Nucleus accumbens (tissue), 56 donors: ENCODE data around the gene ACOT7.
"Not testable (repeated sequence)": the region's sequence is repeated elsewhere in the genome, so short reads cannot be mapped to it uniquely, and the experiment has no call there.

Experiments
- DNase-seq, 56 donors: peaks; one replicate each; lab custom pipeline; 2025; lab: John Stamatoyannopoulos, UW

The ACOT7 gene

DNA sequence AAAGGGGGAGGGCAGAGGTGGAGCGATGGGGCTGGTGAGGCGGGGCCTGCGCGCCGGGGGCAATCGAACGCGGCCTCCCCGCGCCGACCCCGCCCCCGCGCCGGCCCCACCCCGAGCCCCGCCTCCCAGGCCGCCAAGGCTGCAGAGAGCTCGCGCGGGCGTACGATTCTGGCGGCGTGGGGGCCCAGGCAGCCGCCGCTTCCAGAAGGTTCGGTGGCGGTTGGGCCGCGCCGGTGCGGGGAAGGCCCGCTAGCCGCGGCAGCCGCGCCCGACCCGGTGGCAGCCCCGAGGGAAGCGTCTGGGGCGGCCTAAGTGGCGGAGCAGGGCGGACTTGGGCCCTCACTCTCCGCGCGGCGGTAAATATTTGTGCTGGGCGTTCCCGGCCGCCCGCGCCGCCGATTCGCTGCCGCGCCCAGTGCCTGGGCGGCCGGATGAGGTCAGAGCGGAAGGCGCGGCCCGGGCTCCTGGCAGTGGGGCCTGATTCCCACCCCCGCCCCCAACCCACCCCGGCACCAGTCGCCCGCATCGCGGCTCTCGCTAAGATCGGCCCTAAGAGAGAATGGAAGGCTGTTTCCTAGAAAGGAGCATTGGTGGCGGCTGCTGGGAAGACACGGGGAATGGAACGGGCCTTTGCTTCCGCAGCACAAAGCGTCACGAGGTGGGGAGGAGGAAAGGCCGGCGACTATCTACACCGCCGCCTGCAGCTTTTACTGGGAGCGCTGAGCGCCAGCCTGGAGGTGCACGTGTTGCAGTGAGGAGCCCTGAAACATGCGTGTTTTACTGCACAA lies at the start of gene ACOT7:
Gene ACOT7 (minus strand): TSS at position 368 of the 788 bp plus-strand sequence. CDS start 368 bp downstream, outside the sequence.
- peak in 55 of 56 donors; percentile 64 to 97 (median 89) for DNase-seq

DNA sequence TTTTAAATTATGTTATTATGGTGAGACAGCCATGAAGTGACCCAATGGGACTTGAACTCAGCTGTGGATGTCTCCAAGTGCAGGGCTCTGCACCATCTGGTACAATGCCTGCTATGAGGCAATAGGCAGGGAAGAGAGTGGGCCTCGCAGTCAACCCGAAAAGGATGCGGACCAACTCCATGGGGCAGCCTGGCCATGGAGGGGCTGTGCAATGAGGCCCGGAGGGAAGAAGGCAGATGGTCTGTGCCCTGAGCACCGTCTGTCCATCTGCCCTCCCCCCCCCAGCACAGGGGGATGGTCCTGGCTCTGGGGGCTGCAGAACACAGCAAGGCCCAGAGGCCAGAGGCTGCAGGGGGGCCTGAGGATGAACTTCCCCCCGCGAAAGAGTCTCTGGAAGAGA lies 48.0 kb upstream of the ACOT7 start:
- no peak for DNase-seq

DNA sequence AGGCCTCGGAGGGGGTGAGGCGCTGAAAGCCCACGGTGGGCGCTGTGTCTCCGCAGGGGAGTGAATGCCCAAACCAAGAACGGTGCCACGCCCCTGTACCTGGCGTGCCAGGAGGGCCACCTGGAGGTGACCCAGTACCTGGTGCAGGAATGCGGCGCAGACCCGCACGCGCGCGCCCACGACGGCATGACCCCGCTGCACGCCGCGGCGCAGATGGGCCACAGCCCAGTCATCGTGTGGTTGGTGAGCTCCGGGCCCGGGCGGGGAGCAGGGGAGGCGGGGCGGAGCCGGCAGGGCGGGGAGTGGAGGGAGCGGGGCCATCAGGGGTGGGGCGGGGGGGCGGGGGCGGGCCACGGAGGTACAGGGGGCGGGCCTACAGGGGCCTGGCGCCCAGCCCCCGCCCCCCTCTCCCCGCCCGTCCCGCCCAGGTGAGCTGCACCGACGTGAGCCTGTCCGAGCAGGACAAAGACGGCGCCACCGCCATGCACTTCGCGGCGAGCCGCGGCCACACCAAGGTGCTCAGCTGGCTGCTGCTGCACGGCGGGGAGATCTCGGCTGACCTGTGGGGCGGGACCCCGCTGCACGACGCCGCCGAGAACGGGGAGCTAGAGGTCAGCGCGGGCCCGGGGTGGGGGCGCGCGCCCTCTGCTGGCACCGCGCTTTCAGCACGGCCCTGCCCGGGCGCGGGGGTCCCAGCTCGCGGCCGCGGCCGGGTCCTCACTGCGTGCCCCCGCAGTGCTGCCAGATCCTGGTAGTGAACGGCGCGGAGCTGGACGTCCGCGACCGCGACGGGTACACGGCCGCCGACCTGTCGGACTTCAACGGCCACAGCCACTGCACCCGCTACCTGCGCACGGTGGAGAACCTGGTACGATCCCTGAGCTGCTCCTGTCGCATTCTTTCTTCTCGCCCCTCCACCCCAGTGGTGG lies 46.9 kb upstream of the ACOT7 start:
- peak in 1 of 56 donors; percentile 46 for DNase-seq

GRCh38 chr1:6438047-6438525 lies 44.5 kb upstream of the ACOT7 start:
- peak in 43 of 56 donors; percentile 5 to 69 (median 27) for DNase-seq

GRCh38 chr1:6437012-6437700 lies 43.6 kb upstream of the ACOT7 start:
- DNase-seq: peak in 52 of 56 donors; percentile 8 to 87 (median 60)

- DNase-seq: not testable (repeated sequence)
These were observed 42.7 kb upstream of the ACOT7 start for GRCh38 chr1:6436277-6436676.

- DNase-seq: no peak
These were observed 42.0 kb upstream of the ACOT7 start for GRCh38 chr1:6435547-6435946.

DNA sequence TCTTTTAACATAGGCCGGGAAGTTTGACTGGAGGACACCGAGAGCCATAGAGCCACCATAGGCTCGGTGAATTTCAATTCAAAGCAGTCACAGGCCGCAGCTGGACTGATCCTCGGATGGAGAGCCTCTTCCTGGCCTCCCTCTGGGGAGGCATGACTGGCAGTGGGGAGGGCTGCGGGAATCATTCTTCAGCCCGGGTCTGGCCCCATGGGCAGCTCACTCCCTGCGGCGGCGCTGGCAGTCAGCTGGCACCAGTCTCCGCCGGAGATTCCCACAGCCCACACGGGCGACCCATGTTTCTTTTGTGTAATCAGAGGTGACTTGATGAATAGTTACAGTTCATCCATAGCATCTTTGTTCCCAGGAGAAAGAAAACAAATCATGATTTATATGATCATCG lies 41.6 kb upstream of the ACOT7 start:
- no peak for DNase-seq

GRCh38 chr1:6434186-6434585 lies 40.6 kb upstream of the ACOT7 start:
- DNase-seq: no peak

DNA sequence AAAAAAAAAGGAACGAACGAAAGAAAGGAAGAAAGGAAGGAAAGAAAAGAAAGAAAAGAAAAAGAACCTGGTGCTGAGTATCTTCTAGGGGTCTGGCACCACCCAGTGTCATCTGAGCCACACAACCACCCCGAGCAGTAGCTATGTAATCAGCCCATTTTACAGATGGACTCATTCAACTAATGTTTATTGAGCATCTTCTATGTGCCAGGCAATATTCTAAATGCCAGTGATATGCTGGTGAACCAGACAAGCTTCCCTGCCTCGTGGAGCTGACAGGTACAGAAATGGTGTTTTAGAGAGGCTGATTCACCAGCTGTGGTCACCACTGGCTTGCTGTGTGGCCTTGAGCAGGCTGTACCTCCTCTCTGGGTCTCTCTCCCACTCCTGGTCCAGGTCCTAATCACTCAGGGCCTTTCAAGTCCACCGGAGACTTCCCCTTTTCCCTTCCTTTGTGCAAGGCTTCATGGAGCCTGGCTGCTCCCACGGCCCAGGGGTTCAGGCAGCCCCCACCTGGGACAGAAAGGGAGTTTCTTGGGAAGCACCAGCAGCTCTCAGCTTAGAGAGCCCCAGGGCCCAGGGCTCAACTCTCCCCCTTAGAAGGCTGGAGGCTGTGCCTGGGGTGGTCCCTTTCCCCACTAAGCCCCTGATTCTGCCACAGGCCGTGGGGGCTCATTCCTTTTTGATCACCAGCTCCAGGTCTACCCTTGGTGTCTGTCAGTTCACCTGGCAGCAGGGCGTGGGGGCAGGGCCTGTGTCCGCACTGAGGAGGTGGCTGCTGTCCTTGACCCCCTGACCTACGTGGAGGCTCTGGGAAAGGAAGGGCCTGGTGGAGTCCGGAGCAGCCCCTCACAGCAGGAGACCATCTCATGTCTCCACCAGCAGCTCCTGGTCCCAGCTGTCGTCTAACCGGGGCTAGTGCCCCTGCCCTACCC lies 38.3 kb upstream of the ACOT7 start:
- DNase-seq: not testable (repeated sequence)

DNA sequence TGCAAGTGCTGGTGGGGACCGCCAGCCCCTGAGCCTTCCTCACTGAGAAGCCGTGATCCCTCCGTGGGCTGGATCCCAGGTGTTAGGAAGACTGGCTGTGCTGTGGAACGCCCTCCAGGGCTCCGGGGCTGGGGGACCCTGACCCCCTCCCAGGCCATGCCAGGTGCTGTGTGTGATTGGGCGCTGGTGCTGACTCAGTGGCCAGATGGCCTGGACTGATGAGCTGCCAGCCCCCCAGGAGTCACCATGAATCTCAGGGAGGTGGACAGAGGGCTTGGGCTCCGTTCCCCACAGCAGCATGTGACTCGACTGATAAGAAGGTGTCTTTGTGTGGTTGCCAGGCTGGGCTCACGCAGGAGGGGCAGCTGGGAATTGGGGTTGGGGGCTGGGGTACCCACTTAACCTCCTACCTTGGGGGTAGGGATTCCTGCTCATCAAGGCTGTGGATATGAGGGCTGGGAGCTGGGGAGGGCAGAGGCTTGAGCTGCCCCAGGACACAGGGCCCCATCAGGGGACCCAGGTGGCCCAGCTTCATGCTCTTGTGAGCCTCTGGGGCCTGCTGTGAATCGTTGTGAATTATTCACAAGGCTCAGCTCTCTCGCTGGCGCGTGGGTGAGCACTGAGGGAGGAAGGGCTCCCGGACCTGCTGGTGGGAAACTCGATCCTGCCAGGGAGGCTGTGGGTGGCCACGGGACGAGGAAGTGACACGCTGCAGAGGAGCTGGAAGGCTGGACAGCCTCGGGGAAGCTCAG lies 36.3 kb upstream of the ACOT7 start:
- DNase-seq: peak in 12 of 56 donors; percentile 4 to 40 (median 18)

DNA sequence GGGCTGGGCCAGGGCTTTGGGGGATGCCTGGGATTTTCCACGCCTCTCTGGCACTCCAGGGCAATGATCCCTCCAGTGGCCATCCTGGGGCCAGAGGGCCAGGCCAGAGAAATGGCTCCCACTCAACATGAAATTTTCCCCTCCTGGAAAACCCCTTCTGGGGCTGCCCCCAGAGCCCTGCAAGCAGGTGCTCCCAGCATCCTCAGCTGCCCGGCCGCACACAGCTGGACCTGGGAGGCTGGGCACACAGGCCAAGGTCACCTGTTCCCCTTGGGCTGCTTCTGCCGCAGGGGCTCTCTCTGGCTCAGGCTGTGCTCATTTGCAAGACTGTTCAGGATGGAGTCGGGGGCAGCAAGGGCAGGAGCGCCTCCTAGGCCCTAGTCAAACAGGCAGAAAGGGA lies 34.9 kb upstream of the ACOT7 start:
- DNase-seq: not testable (repeated sequence)

- DNase-seq: no peak
These were observed 34.1 kb upstream of the ACOT7 start for GRCh38 chr1:6427441-6428390.

GRCh38 chr1:6426972-6427350 lies 33.4 kb upstream of the ACOT7 start:
- no peak for DNase-seq

DNA sequence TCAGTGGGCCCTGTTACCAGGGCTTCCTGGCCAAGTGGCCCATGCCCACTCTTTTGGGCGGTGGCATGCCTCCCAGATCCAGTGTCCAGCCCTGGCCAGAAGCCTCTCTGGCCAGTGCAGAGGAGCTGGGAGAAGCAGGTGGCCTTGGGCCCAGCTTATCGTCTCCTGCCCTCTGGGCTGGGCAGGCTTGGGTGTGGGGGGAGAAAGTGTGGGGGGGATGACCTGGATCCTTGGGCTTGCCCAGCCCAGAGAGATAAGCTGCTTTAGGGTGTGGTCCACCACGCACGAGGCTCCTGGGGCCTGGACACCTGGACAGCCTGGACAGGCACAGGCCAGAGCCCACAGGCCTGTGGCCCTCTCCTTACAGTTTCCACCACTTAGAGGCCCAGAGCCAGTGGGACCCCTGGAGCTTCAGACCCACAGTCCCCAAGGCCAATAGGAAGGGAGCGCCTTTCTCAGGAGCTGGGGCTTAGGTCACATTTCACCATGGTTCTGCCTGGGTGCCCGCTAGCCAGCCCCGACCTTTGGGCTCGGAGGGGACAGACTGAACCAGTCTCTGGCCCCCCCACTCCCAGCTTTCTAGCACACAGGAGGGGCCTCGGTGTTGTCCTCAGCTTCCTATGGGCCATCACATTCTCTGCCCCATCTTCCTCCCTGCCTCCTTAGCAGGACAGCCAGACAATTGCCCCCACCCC lies 32.9 kb upstream of the ACOT7 start:
- no peak for DNase-seq

GRCh38 chr1:6425658-6426057 lies 32.1 kb upstream of the ACOT7 start:
- DNase-seq: no peak
